ENCODE data around the gene RFPL2.
"Not testable (repeated sequence)": the region's sequence is repeated elsewhere in the genome, so short reads cannot be mapped to it uniquely, and the experiment has no call there.

RFPL2 gene

GRCh38 chr22:32199961-32200360 is 4.9 kb downstream of the RFPL2 start:
- TF ChIP-seq POLR2A (IDR thresholded peaks at IDR 0.05; ENCODE audit: low read depth, low read length) (no peak), TAF1 (IDR thresholded peaks at IDR 0.05; ENCODE audit: low read depth, low read length) (no peak)
- FAIRE-seq (no peak), DNase-seq (ENCODE audit: insufficient read length, low spot score) (no peak)

GRCh38 chr22:32199341-32199740 is 5.5 kb downstream of the RFPL2 start:
- no peak for FAIRE-seq
- TF ChIP-seq POLR2A (IDR thresholded peaks at IDR 0.05; ENCODE audit: low read depth, low read length) (no peak), POLR2AphosphoS5 (IDR thresholded peaks at IDR 0.05; ENCODE audit: low read depth, low read length) (no peak), POU2F2 (IDR thresholded peaks at IDR 0.05; ENCODE audit: low read depth, low read length) (no peak), TAF1 (IDR thresholded peaks at IDR 0.05; ENCODE audit: low read depth, low read length) (no peak), PAX5 (IDR thresholded peaks at IDR 0.05; ENCODE audit: insufficient read depth, low read length, severe bottlenecking) (no peak), SPI1 (IDR thresholded peaks at IDR 0.05; ENCODE audit: low read depth, low read length) (no peak)
- DNase-seq (ENCODE audit: insufficient read length, low spot score) = no peak

GRCh38 chr22:32197553-32198226 is 7.2 kb downstream of the RFPL2 start:
- not testable (repeated sequence) for DNase-seq (ENCODE audit: insufficient read length, low spot score); FAIRE-seq

- DNase-seq (ENCODE audit: insufficient read length, low spot score); FAIRE-seq: not testable (repeated sequence)
These were observed 9.0 kb downstream of the RFPL2 start for GRCh38 chr22:32195900-32196299.

- not testable (repeated sequence) for FAIRE-seq; DNase-seq (ENCODE audit: insufficient read length, low spot score)
These were observed 11.5 kb downstream of the RFPL2 start for GRCh38 chr22:32193346-32193745.

- not testable (repeated sequence) for DNase-seq (ENCODE audit: insufficient read length, low spot score); FAIRE-seq
These were observed 13.9 kb downstream of the RFPL2 start for GRCh38 chr22:32191021-32191420.

- TF ChIP-seq SPI1 (IDR thresholded peaks at IDR 0.05; ENCODE audit: low read depth, low read length) (no peak), PAX5 (IDR thresholded peaks at IDR 0.05; ENCODE audit: insufficient read depth, low read length, severe bottlenecking) (no peak), POLR2AphosphoS5 (IDR thresholded peaks at IDR 0.05; ENCODE audit: low read depth, low read length) (no peak), POLR2A (IDR thresholded peaks at IDR 0.05; ENCODE audit: low read depth, low read length) (no peak), TAF1 (IDR thresholded peaks at IDR 0.05; ENCODE audit: low read depth, low read length) (no peak), POU2F2 (IDR thresholded peaks at IDR 0.05; ENCODE audit: low read depth, low read length) (no peak)
- DNase-seq (ENCODE audit: insufficient read length, low spot score) (no peak), FAIRE-seq (no peak)
These were observed 19.1 kb downstream of the RFPL2 start for GRCh38 chr22:32185821-32186220.

GRCh38 chr22:32183625-32184024 is 21.2 kb downstream of the RFPL2 start:
- FAIRE-seq = no peak

GRCh38 chr22:32181043-32181442 is 23.8 kb downstream of the RFPL2 start:
- DNase-seq (ENCODE audit: insufficient read length, low spot score) (no peak), FAIRE-seq (no peak)
- TF ChIP-seq POLR2A (IDR thresholded peaks at IDR 0.05; ENCODE audit: low read depth, low read length) = no peak

More at GRCh38 chr22:32183625-32184024, 21.2 kb downstream of the RFPL2 start:
- no peak for DNase-seq (ENCODE audit: insufficient read length, low spot score)
- TF ChIP-seq TAF1 (IDR thresholded peaks at IDR 0.05; ENCODE audit: low read depth, low read length) (no peak), POU2F2 (IDR thresholded peaks at IDR 0.05; ENCODE audit: low read depth, low read length) (no peak), POLR2AphosphoS5 (IDR thresholded peaks at IDR 0.05; ENCODE audit: low read depth, low read length) (no peak), PAX5 (IDR thresholded peaks at IDR 0.05; ENCODE audit: insufficient read depth, low read length, severe bottlenecking) (no peak), SPI1 (IDR thresholded peaks at IDR 0.05; ENCODE audit: low read depth, low read length) (no peak), POLR2A (IDR thresholded peaks at IDR 0.05; ENCODE audit: low read depth, low read length) (no peak)

- no peak for FAIRE-seq
- no peak for DNase-seq (ENCODE audit: insufficient read length, low spot score)
- no peak for TF ChIP-seq POU2F2 (IDR thresholded peaks at IDR 0.05; ENCODE audit: low read depth, low read length)
- no peak for TF ChIP-seq POLR2AphosphoS5 (IDR thresholded peaks at IDR 0.05; ENCODE audit: low read depth, low read length)
- no peak for TF ChIP-seq TAF1 (IDR thresholded peaks at IDR 0.05; ENCODE audit: low read depth, low read length)
- TF ChIP-seq SPI1 (IDR thresholded peaks at IDR 0.05; ENCODE audit: low read depth, low read length) = no peak
- TF ChIP-seq PAX5 (IDR thresholded peaks at IDR 0.05; ENCODE audit: insufficient read depth, low read length, severe bottlenecking) = no peak
- no peak for TF ChIP-seq POLR2A (IDR thresholded peaks at IDR 0.05; ENCODE audit: low read depth, low read length)
These were observed 27.6 kb downstream of the RFPL2 start for GRCh38 chr22:32177221-32177765.

- no peak for TF ChIP-seq TAF1 (IDR thresholded peaks at IDR 0.05; ENCODE audit: low read depth, low read length)
- no peak for TF ChIP-seq POLR2AphosphoS5 (IDR thresholded peaks at IDR 0.05; ENCODE audit: low read depth, low read length)
- no peak for DNase-seq (ENCODE audit: insufficient read length, low spot score)
- no peak for FAIRE-seq
These were observed 28.9 kb downstream of the RFPL2 start for GRCh38 chr22:32175683-32176644.
